Left cardiac atrium (tissue), 4 donors: ENCODE data around the gene ATP9A. TPM values are rescaled to one million over a fixed set of nuclear protein-coding genes. Genes with fewer than 3 reads are reported as not detected.
"Not testable (repeated sequence)": the region's sequence is repeated elsewhere in the genome, so short reads cannot be mapped to it uniquely, and the experiment has no call there.

Source experiments
- ATAC-seq, 2 donors: fragments of 200-7000 bp; cut with Tn5 transposase; one replicate each; pipeline ENCODE4 v1.9.1; 2020; ENCODE audit warnings: mild to moderate bottlenecking in 2 of 2, moderate library complexity in 2 of 2
- DNase-seq: peaks from one replicate; pipeline ENCODE4 v3.0.0-alpha.2; 2020
- intact Hi-C, 2 donors: fragments of 100-400 bp; cut with DNase I; formaldehyde crosslinking; loops; one replicate each; pipeline versions ENCODE4 v1.14.1 to v1.15.1; 2022 to 2023
- total RNA-seq, 2 donors: library from RNA; stranded (reverse); fragmentation: NEBNext Ultra II Directional; extraction: Animal tissue kit (Norgen Biotek cat#: 25700); gene quantifications; one replicate each; pipeline ENCODE4 v1.2.1, GENCODE V29; 2021
- donor health status: DM: no; HTN: yes; CAD: no.
- donor health status: DM: no; HTN: yes; CAD: no; lungs with severe emphysema.
- donor health status: DM: yes; HTN: yes; CAD: no.
- donor health status: Dilated cardiomyopathy.

ATP9A gene
- total RNA-seq, 2 donors from 2014 or later = 27.6 to 28.0 TPM

GRCh38 chr20:51710361-51710894 is 57.8 kb downstream of the ATP9A start:
- ATAC-seq (no peak), DNase-seq (no peak)
- intact Hi-C loops = no loop called here

GRCh38 chr20:51705400-51705799 is 62.8 kb downstream of the ATP9A start:
- no peak for ATAC-seq
- DNase-seq = no peak
- intact Hi-C loops = loop anchor here in 1 of 2 donors (10.0 kb wide), 1 partner anchor 379 kb away; no protein-coding TSS in a partner anchor

GRCh38 chr20:51703400-51704287 is 64.5 kb downstream of the ATP9A start:
- DNase-seq = no peak
- intact Hi-C loops = loop anchor here in 1 of 2 donors (10.0 kb wide), 1 partner anchor 381 kb away; no protein-coding TSS in a partner anchor
- no peak for ATAC-seq

GRCh38 chr20:51702556-51702955 is 65.6 kb downstream of the ATP9A start:
- no peak for ATAC-seq
- no peak for DNase-seq
- intact Hi-C loops = loop anchor here in 1 of 2 donors (10.0 kb wide), 1 partner anchor 382 kb away; no protein-coding TSS in a partner anchor

- no peak for DNase-seq
- ATAC-seq = peak in 1 of 2 donors; percentile 59
These were observed 67.3 kb downstream of the ATP9A start for GRCh38 chr20:51700809-51701285.

GRCh38 chr20:51698252-51698651 is 69.9 kb downstream of the ATP9A start:
- ATAC-seq (no peak), DNase-seq (no peak)

More at GRCh38 chr20:51700809-51701285, 67.3 kb downstream of the ATP9A start:
- intact Hi-C loops = loop anchor here in 1 of 2 donors (10.0 kb wide), 1 partner anchor 384 kb away; no protein-coding TSS in a partner anchor

GRCh38 chr20:51697096-51697826 is 70.9 kb downstream of the ATP9A start:
- no peak for DNase-seq
- ATAC-seq = no peak
- intact Hi-C loops = no loop called here

More at GRCh38 chr20:51698252-51698651, 69.9 kb downstream of the ATP9A start:
- intact Hi-C loops = no loop called here

- no peak for ATAC-seq
- intact Hi-C loops = no loop called here
- DNase-seq = no peak
These were observed 71.7 kb downstream of the ATP9A start for GRCh38 chr20:51696304-51697071.

- peak in 1 of 2 donors; percentile 47 for ATAC-seq
- no peak for DNase-seq
- intact Hi-C loops = no loop called here
These were observed 72.5 kb downstream of the ATP9A start for GRCh38 chr20:51695574-51696303.

- ATAC-seq = no peak
- DNase-seq = no peak
- intact Hi-C loops = no loop called here
These were observed 75.3 kb downstream of the ATP9A start for GRCh38 chr20:51692806-51693400.

GRCh38 chr20:51691703-51692102 is 76.5 kb downstream of the ATP9A start:
- intact Hi-C loops = no loop called here
- ATAC-seq = no peak
- DNase-seq = no peak

- no peak for DNase-seq
- intact Hi-C loops = no loop called here
- no peak for ATAC-seq
These were observed 79.5 kb downstream of the ATP9A start for GRCh38 chr20:51688600-51689244.

GRCh38 chr20:51687630-51688029 is 80.6 kb downstream of the ATP9A start:
- intact Hi-C loops = no loop called here
- no peak for ATAC-seq
- no peak for DNase-seq

- no peak for ATAC-seq
- DNase-seq = no peak
- intact Hi-C loops = no loop called here
These were observed 81.1 kb downstream of the ATP9A start for GRCh38 chr20:51687108-51687507.

GRCh38 chr20:51685494-51685893 is 82.7 kb downstream of the ATP9A start:
- ATAC-seq, intact Hi-C loops, DNase-seq: not testable (repeated sequence)

GRCh38 chr20:51680067-51680749 is 88.0 kb downstream of the ATP9A start:
- intact Hi-C loops = no loop called here
- no peak for ATAC-seq

More at GRCh38 chr20:51680067-51680749, 88.0 kb downstream of the ATP9A start:
- no peak for DNase-seq
